GM12878 (cell line): ENCODE data around the gene PLA2G15. TPM values are rescaled to one million over a fixed set of nuclear protein-coding genes. Genes with fewer than 3 reads are reported as not detected.
A peak's percentile ranks its signal among the peaks of the same experiment; 100 is the strongest.

Source experiments
- ATF3 ChIP-seq: IDR thresholded peaks from 2 replicates; pipeline ENCODE4 v1.6.1; 2011; ENCODE audit warnings: low read depth, mild to moderate bottlenecking, low read length, moderate library complexity, borderline replicate concordance; ENCODE audit errors: extremely low read depth
- CBX5 ChIP-seq: sonication (generic); IDR thresholded peaks from 2 replicates; pipeline ENCODE4 v1.6.1; 2016; ENCODE audit warnings: low read depth, moderate library complexity, mild to moderate bottlenecking, inconsistent platforms
- CREM ChIP-seq: IDR thresholded peaks from 2 replicates; pipeline ENCODE4 v1.6.1; 2014; ENCODE audit warnings: antibody characterized with exemption, low read depth
- CUX1 ChIP-seq: IDR thresholded peaks from 2 replicates; pipeline ENCODE4 v1.6.1; 2012; ENCODE audit warnings: improper control_type of control experiment, low read depth, low read length; ENCODE audit not compliant: insufficient replicate concordance
- FOXK2 ChIP-seq: fragments of 450-650 bp; IDR thresholded peaks from 2 replicates; pipeline ENCODE4 v1.6.1; 2017; ENCODE audit warnings: mild to moderate bottlenecking, moderate library complexity
- MAX ChIP-seq: IDR thresholded peaks from 2 replicates; pipeline ENCODE4 v1.6.1; 2012; ENCODE audit warnings: low read depth, low read length, improper control_type of control experiment
- MTA3 ChIP-seq: IDR thresholded peaks from 2 replicates; pipeline ENCODE4 v1.6.1; 2012; ENCODE audit warnings: low read length, inconsistent platforms, borderline replicate concordance
- MYC ChIP-seq: IDR thresholded peaks from 2 replicates; pipeline ENCODE4 v1.6.1; 2011; ENCODE audit warnings: mild to moderate bottlenecking, low read length, moderate library complexity, inconsistent platforms; ENCODE audit not compliant: insufficient read depth, insufficient replicate concordance, insufficient read length, severe bottlenecking
- NBN ChIP-seq: fragments of 450-650 bp; IDR thresholded peaks from 2 replicates; pipeline ENCODE4 v1.6.1; 2016
- NFIC ChIP-seq: IDR thresholded peaks from 2 replicates; pipeline ENCODE4 v1.6.1; 2012; ENCODE audit warnings: low read depth, mild to moderate bottlenecking, inconsistent platforms, low read length, moderate library complexity
- NFYA ChIP-seq: IDR thresholded peaks from 2 replicates; pipeline ENCODE4 v1.6.1; 2011; ENCODE audit warnings: low read depth, mild to moderate bottlenecking, low read length, improper control_type of control experiment, borderline replicate concordance
- RELA ChIP-seq: fragments of 450-650 bp; IDR thresholded peaks from 2 replicates; pipeline ENCODE4 v1.8.0; 2014; ENCODE audit warnings: borderline replicate concordance; ENCODE audit not compliant: partially characterized antibody
- REST ChIP-seq: IDR thresholded peaks from 2 replicates; pipeline ENCODE4 v1.6.1; 2012; ENCODE audit warnings: mild to moderate bottlenecking, low read depth, low read length
- SKIL ChIP-seq: fragments of 450-650 bp; IDR thresholded peaks from 2 replicates; pipeline ENCODE4 v1.6.1; 2017; ENCODE audit warnings: mild to moderate bottlenecking, low read depth, inconsistent platforms; ENCODE audit not compliant: poor library complexity, severe bottlenecking
- SP1 ChIP-seq: IDR thresholded peaks from one replicate; pipeline ENCODE4 v1.6.1; 2011; ENCODE audit warnings: low read depth, low read length
- SREBF1 ChIP-seq: IDR thresholded peaks from 2 replicates; pipeline ENCODE4 v1.6.1; 2012; ENCODE audit warnings: mild to moderate bottlenecking, low read length
- STAT3 ChIP-seq: IDR thresholded peaks from 2 replicates; pipeline ENCODE4 v1.6.1; 2011; ENCODE audit warnings: low read depth, low read length, improper control_type of control experiment
- TCF7 ChIP-seq: IDR thresholded peaks from 2 replicates; pipeline ENCODE4 v1.6.1; 2014; ENCODE audit warnings: antibody characterized with exemption, borderline replicate concordance
- ZNF384 ChIP-seq: IDR thresholded peaks from 2 replicates; pipeline ENCODE4 v1.6.1; 2012; ENCODE audit warnings: low read depth, mild to moderate bottlenecking, low read length, improper control_type of control experiment, borderline replicate concordance
- polyA plus RNA-seq, 11 experiments: library from polyadenylated mRNA; depleted of rRNA in 4 of 11; unstranded in 6 of 11; stranded (reverse) in 5 of 11; fragments of >200 nt; fragmentation: Nextera tagmentation in 4 of 11; fragmentation: Illumina TruSeq in 1 of 11; extraction: Ambion mirVana in 4 of 11; extraction: Trizol in 1 of 11; gene quantifications; 1 replicate in 1 of 11; 2 replicates in 10 of 11; pipeline versions ENCODE4 v1.2.1 to v1.2.3, GENCODE V29; 2011 to 2016; ENCODE audit warnings: inconsistent platforms in 2 of 11, missing spikeins in 2 of 11, low read depth in 1 of 11
- total RNA-seq, 4 experiments: library from RNA; depleted of rRNA in 3 of 4; stranded (reverse); fragments of >200 nt in 3 of 4; fragmentation: Illumina TruSeq in 1 of 4; extraction: Trizol in 1 of 4; gene quantifications; 2 replicates each; pipeline versions ENCODE4 v1.2.1 to v1.2.3, GENCODE V29; 2013 to 2021

The PLA2G15 gene
- total and polyA plus RNA-seq, 10 of the 15 experiments (the other 5 are each of a cell fraction or from before 2014, with no cell fraction given): 0.31 to 9.4 (median 6.8) TPM

GRCh38 chr16:68275611-68276191 is 30.5 kb downstream of the PLA2G15 start (continued):
- no peak for TF ChIP-seq NFYA
- TF ChIP-seq NFIC: peak; percentile 89
- TF ChIP-seq FOXK2: no peak
- no peak for TF ChIP-seq STAT3
- no peak for TF ChIP-seq RELA
- TF ChIP-seq MAX: no peak
- TF ChIP-seq MYC: no peak
- peak; percentile 69 for TF ChIP-seq SP1
- TF ChIP-seq SREBF1: no peak
- TF ChIP-seq ZNF384: peak; percentile 62
- TF ChIP-seq CUX1: peak; percentile 53
- TF ChIP-seq TCF7: peak; percentile 72; the same call in 1 of the 2 replicates
- TF ChIP-seq ATF3: no peak
- TF ChIP-seq CBX5: no peak
- TF ChIP-seq SKIL: peak; percentile 99
- TF ChIP-seq MTA3: peak; percentile 77; the same call in 1 of the 2 replicates
- TF ChIP-seq REST: no peak
- peak; percentile 63; the same call in 1 of the 2 replicates for TF ChIP-seq CREM
- TF ChIP-seq NBN: peak; percentile 90
